ENCODE data around the gene PAOX.

The PAOX gene

GRCh38 chr10:133341983-133342382 is 37.1 kb upstream of the PAOX start:
- Histone ChIP-seq H3K27me3 (peaks cover 6% of the 10 kb centered on the region), H3K4me1 (no peaks in the 10 kb centered on the region), H3K36me3 (no peaks in the 10 kb centered on the region), H3K9me3 (no peaks in the 10 kb centered on the region), H3K4me3 (ENCODE audit: low read depth, low read length) (no peak overlapping the region)
- no peak for DNase-seq
- no peak for TF ChIP-seq CTCF (IDR thresholded peaks at IDR 0.05; ENCODE audit: low read depth, low read length)

GRCh38 chr10:133342942-133343341 is 36.1 kb upstream of the PAOX start:
- H3K27me3 ChIP-seq, result peaks cover 4% of the 10 kb centered on the region
- H3K4me1 ChIP-seq, result no peaks in the 10 kb centered on the region; the same call in 1 of the 2 replicates
- TF ChIP-seq CTCF (IDR thresholded peaks at IDR 0.05; ENCODE audit: low read depth, low read length), result no peak
- no peaks in the 10 kb centered on the region for H3K9me3 ChIP-seq
- no peak for DNase-seq
- no peak overlapping the region for H3K4me3 ChIP-seq (ENCODE audit: low read depth, low read length)
- no peaks in the 10 kb centered on the region for H3K36me3 ChIP-seq

GRCh38 chr10:133343558-133343957 is 35.5 kb upstream of the PAOX start:
- Histone ChIP-seq H3K36me3 (no peaks in the 10 kb centered on the region), H3K4me1 (no peaks in the 10 kb centered on the region; the same call in 1 of the 2 replicates), H3K9me3 (no peaks in the 10 kb centered on the region), H3K27me3 (peaks cover 4% of the 10 kb centered on the region), H3K4me3 (ENCODE audit: low read depth, low read length) (no peak overlapping the region)
- no peak for DNase-seq
- TF ChIP-seq CTCF (IDR thresholded peaks at IDR 0.05; ENCODE audit: low read depth, low read length), result no peak

GRCh38 chr10:133344236-133344635 is 34.8 kb upstream of the PAOX start:
- no peaks in the 10 kb centered on the region; the same call in 1 of the 2 replicates for H3K4me1 ChIP-seq
- no peak for DNase-seq
- H3K27me3 ChIP-seq, result peaks cover 4% of the 10 kb centered on the region
- H3K9me3 ChIP-seq, result no peaks in the 10 kb centered on the region
- H3K4me3 ChIP-seq (ENCODE audit: low read depth, low read length), result no peak overlapping the region
- H3K36me3 ChIP-seq, result no peaks in the 10 kb centered on the region
- no peak for TF ChIP-seq CTCF (IDR thresholded peaks at IDR 0.05; ENCODE audit: low read depth, low read length)

- Histone ChIP-seq H3K4me3 (ENCODE audit: low read depth, low read length) (no peak overlapping the region), H3K9me3 (no peaks in the 10 kb centered on the region), H3K36me3 (no peaks in the 10 kb centered on the region), H3K27me3 (peaks cover 4% of the 10 kb centered on the region), H3K4me1 (no peaks in the 10 kb centered on the region; the same call in 1 of the 2 replicates)
- no peak for TF ChIP-seq CTCF (IDR thresholded peaks at IDR 0.05; ENCODE audit: low read depth, low read length)
- no peak for DNase-seq
Measured at GRCh38 chr10:133346413-133346812, 32.6 kb upstream of the PAOX start.

- DNase-seq, result no peak
- Histone ChIP-seq H3K4me1 (no peaks in the 10 kb centered on the region; the same call in 1 of the 2 replicates), H3K36me3 (no peaks in the 10 kb centered on the region), H3K27me3 (no peaks in the 10 kb centered on the region; the same call in none of the 2 replicates), H3K9me3 (no peaks in the 10 kb centered on the region), H3K4me3 (ENCODE audit: low read depth, low read length) (no peak overlapping the region)
- no peak for TF ChIP-seq CTCF (IDR thresholded peaks at IDR 0.05; ENCODE audit: low read depth, low read length)
Measured at GRCh38 chr10:133347710-133348517, 31.1 kb upstream of the PAOX start.

Measured in BE2C (cell line).